Transverse colon (tissue), 4 donors: Measurements from ENCODE around the gene RANBP3L. TPM values are rescaled to one million over a fixed set of nuclear protein-coding genes. Genes with fewer than 3 reads are reported as not detected.
"Not testable (repeated sequence)": the region's sequence is repeated elsewhere in the genome, so short reads cannot be mapped to it uniquely, and the experiment has no call there.

ENCODE experiments used
- DNase-seq: peaks from one replicate; pipeline ENCODE4 v3.0.0-alpha.2; 2019
- H3K27ac ChIP-seq, 4 donors: fragments of 200-600 bp; sonication (generic); 2 replicates each; pipeline ENCODE4 v1.5.1; 2016 to 2018; ENCODE audit warnings: inconsistent platforms in 4 of 4
- H3K27me3 ChIP-seq: fragments of 200-600 bp; sonication (generic); 2 replicates; pipeline ENCODE4 v1.5.1; 2017; ENCODE audit warnings: inconsistent platforms
- H3K36me3 ChIP-seq, 4 donors: fragments of 200-600 bp; sonication (generic); 2 replicates each; pipeline ENCODE4 v1.5.1; 2017 to 2019; ENCODE audit warnings: inconsistent platforms in 4 of 4
- H3K4me1 ChIP-seq, 4 donors: fragments of 200-600 bp; sonication (generic); 2 replicates each; pipeline ENCODE4 v1.5.1; 2017 to 2020; ENCODE audit warnings: inconsistent platforms in 4 of 4
- H3K4me3 ChIP-seq, 4 donors: fragments of 200-600 bp; sonication (generic); 1 replicate in 1 of 4; 2 replicates in 3 of 4; pipeline versions ENCODE4 v1.5.1 to v1.6.1; 2017 to 2019; ENCODE audit warnings: inconsistent platforms in 4 of 4
- H3K9me3 ChIP-seq, 2 donors: fragments of 200-600 bp; sonication (generic); 2 replicates each; pipeline ENCODE4 v1.5.1; 2017 to 2019; ENCODE audit warnings: inconsistent platforms in 2 of 2
- CTCF ChIP-seq, 5 experiments: fragments of 200-600 bp in 3 of 5; fragments of 450-650 bp in 2 of 5; sonication (generic) in 3 of 5; IDR thresholded peaks; 1 replicate in 2 of 5; 2 replicates in 3 of 5; pipeline ENCODE4 v1.5.1; 2016 to 2017; ENCODE audit warnings: antibody characterized with exemption in 5 of 5, inconsistent platforms in 3 of 5, mild to moderate bottlenecking in 2 of 5, moderate library complexity in 1 of 5
- EP300 ChIP-seq: sonication (generic); formaldehyde crosslinking; IDR thresholded peaks from one replicate; pipeline ENCODE4 v1.6.1; 2017; ENCODE audit warnings: antibody characterized with exemption, low read depth
- POLR2A ChIP-seq: fragments of 450-650 bp; IDR thresholded peaks from one replicate; pipeline ENCODE4 v1.6.1; 2016; ENCODE audit warnings: antibody characterized with exemption, mild to moderate bottlenecking, moderate library complexity
- POLR2AphosphoS5 ChIP-seq, 3 donors: sonication (generic); formaldehyde crosslinking; IDR thresholded peaks; one replicate each; pipeline ENCODE4 v1.6.1; 2016; ENCODE audit warnings: antibody characterized with exemption in 3 of 3
- WGBS, 2 donors: methylation state at CpG; one replicate each; pipeline ENCODE4 v1.1.5; 2018; ENCODE audit warnings: low coverage in 1 of 2; 5-methylcytosine and 5-hydroxymethylcytosine counted together
- in situ Hi-C, 4 donors: fragments of 200-750 bp; cut with MboI; loops; one replicate each; pipeline versions ENCODE4 v1.15.0 to v1.15.1; 2017; ENCODE audit warnings: low sequenced_read_pairs in 3 of 4, low pct_ligation_motif_present in 1 of 4, low pct_unique_long_range_greater_than_20kb in 1 of 4
- intact Hi-C: fragments of 100-400 bp; cut with DNase I; formaldehyde crosslinking; loops from one replicate; pipeline ENCODE4 v1.15.1; 2023; ENCODE audit warnings: low total_unique reads
- total RNA-seq, 4 donors: library from RNA; depleted of rRNA; stranded (reverse); fragments of >200 nt; gene quantifications; one replicate each; pipeline ENCODE4 v1.1.0, GENCODE V29; 2016

Gene RANBP3L
- total RNA-seq, 4 donors from 2014 or later: 0.60 to 1.2 (median 0.96) TPM

- Histone ChIP-seq H3K4me1 (peaks cover under 1 to 25% (median 15%) of the 10 kb centered on the region in 4 donors), H3K27me3 (no peaks in the 10 kb centered on the region), H3K27ac (peak overlapping the region in 1 of 4 donors; percentile 76), H3K36me3 (no peaks in the 10 kb centered on the region), H3K4me3 (no peak overlapping the region), H3K9me3 (no peaks in the 10 kb centered on the region)
- no peak for DNase-seq
- intact Hi-C loops (no loop called here), in situ Hi-C loops (no loop called here)
- 62 to 88% methylated on average over 3 of the region's 3 CpGs for WGBS, 2 donors
- no peak for TF ChIP-seq POLR2AphosphoS5 (IDR thresholded peaks at IDR 0.05)
- TF ChIP-seq EP300: no peak
- no peak for TF ChIP-seq POLR2A
- no peak for TF ChIP-seq CTCF (IDR thresholded peaks at IDR 0.05)
Observed at GRCh38 chr5:36300191-36300926, 1.3 kb downstream of the RANBP3L start.

- peaks cover 0 to 24% (median 15%) of the 10 kb centered on the region in 4 donors for H3K4me1 ChIP-seq
- DNase-seq: no peak
- no peak overlapping the region for H3K4me3 ChIP-seq
- in situ Hi-C loops: no loop called here
- H3K36me3 ChIP-seq: no peaks in the 10 kb centered on the region
- H3K27ac ChIP-seq: no peak overlapping the region
- no peaks in the 10 kb centered on the region for H3K27me3 ChIP-seq
- TF ChIP-seq POLR2AphosphoS5 (IDR thresholded peaks at IDR 0.05) (no peak), EP300 (no peak), CTCF (IDR thresholded peaks at IDR 0.05) (no peak), POLR2A (no peak)
- H3K9me3 ChIP-seq: no peaks in the 10 kb centered on the region
- intact Hi-C loops: no loop called here
Observed at GRCh38 chr5:36298552-36298951, 3.1 kb downstream of the RANBP3L start.

GRCh38 chr5:36297653-36298052 lies 4.0 kb downstream of the RANBP3L start:
- Histone ChIP-seq H3K4me1 (peaks cover 0 to 23% (median 14%) of the 10 kb centered on the region in 4 donors), H3K9me3 (no peaks in the 10 kb centered on the region), H3K4me3 (no peak overlapping the region), H3K27ac (no peak overlapping the region), H3K27me3 (no peaks in the 10 kb centered on the region), H3K36me3 (no peaks in the 10 kb centered on the region)
- no peak for DNase-seq
- in situ Hi-C loops: no loop called here
- 86 to 100% methylated on average over 1 to 3 of the region's 3 CpGs for WGBS, 2 donors
- intact Hi-C loops: no loop called here
- no peak for TF ChIP-seq CTCF (IDR thresholded peaks at IDR 0.05)
- TF ChIP-seq EP300: no peak
- TF ChIP-seq POLR2A: no peak
- no peak for TF ChIP-seq POLR2AphosphoS5 (IDR thresholded peaks at IDR 0.05)

GRCh38 chr5:36285837-36286615 lies 15.7 kb downstream of the RANBP3L start:
- no peaks in the 10 kb centered on the region for H3K4me1 ChIP-seq
- no peak overlapping the region for H3K4me3 ChIP-seq
- 31% methylated on average over 2 of the region's 2 CpGs for WGBS, 2 donors
- H3K27ac ChIP-seq: no peak overlapping the region
- intact Hi-C loops: no loop called here
- DNase-seq: no peak
- TF ChIP-seq CTCF (IDR thresholded peaks at IDR 0.05) (no peak), POLR2A (no peak), POLR2AphosphoS5 (IDR thresholded peaks at IDR 0.05) (no peak), EP300 (no peak)
- H3K27me3 ChIP-seq: no peaks in the 10 kb centered on the region
- in situ Hi-C loops: no loop called here
- H3K9me3 ChIP-seq: no peaks in the 10 kb centered on the region
- H3K36me3 ChIP-seq: no peaks in the 10 kb centered on the region

GRCh38 chr5:36283775-36284174 lies 17.9 kb downstream of the RANBP3L start:
- H3K9me3 ChIP-seq, H3K4me3 ChIP-seq, DNase-seq, H3K4me1 ChIP-seq, H3K36me3 ChIP-seq, in situ Hi-C loops, H3K27me3 ChIP-seq, H3K27ac ChIP-seq: not testable (repeated sequence)
- intact Hi-C loops: loop anchor here (5.0 kb wide), 1 partner anchor 1069 kb away; no protein-coding TSS in a partner anchor
- WGBS, 2 donors: 75 to 87% methylated on average over 3 of the region's 3 CpGs
